Muscle of leg (tissue), 11 donors: ENCODE data around the gene MAP3K5. TPM values are rescaled to one million over a fixed set of nuclear protein-coding genes. Genes with fewer than 3 reads are reported as not detected.
A peak's percentile ranks its signal among the peaks of the same experiment; 100 is the strongest.

Experiments
- DNase-seq: peaks from one replicate; pipeline ENCODE4 v3.0.0; 2013
- H3K27ac ChIP-seq: one replicate; pipeline ENCODE4 v1.5.1; 2013; ENCODE audit warnings: mild to moderate bottlenecking, low read length, control low read depth
- H3K27me3 ChIP-seq: one replicate; pipeline ENCODE4 v1.6.1; 2013; ENCODE audit warnings: low read length; ENCODE audit not compliant: control insufficient read depth, insufficient read depth
- H3K36me3 ChIP-seq: one replicate; pipeline ENCODE4 v1.6.1; 2013; ENCODE audit warnings: low read length; ENCODE audit not compliant: control insufficient read depth, insufficient read depth
- H3K4me1 ChIP-seq: one replicate; pipeline ENCODE4 v1.6.1; 2013; ENCODE audit warnings: low read length; ENCODE audit not compliant: control insufficient read depth, insufficient read depth
- H3K4me3 ChIP-seq: one replicate; pipeline ENCODE4 v1.5.1; 2013; ENCODE audit warnings: low read length, control low read depth
- H3K9me3 ChIP-seq: replicated peaks from 2 replicates; pipeline ENCODE4 v1.6.1; 2013; ENCODE audit warnings: low read depth, low read length; ENCODE audit not compliant: control insufficient read depth
- WGBS: methylation state at CpG from one replicate; pipeline ENCODE4 v1.1.5; 2013; ENCODE audit warnings: missing lambda C conversion rate; ENCODE audit not compliant: insufficient coverage; 5-methylcytosine and 5-hydroxymethylcytosine counted together
- polyA plus RNA-seq, 8 donors: library from polyadenylated mRNA; unstranded; fragments of 120-200 nt; gene quantifications; one replicate each; pipeline versions ENCODE4 v1.2.1 to v1.2.3, GENCODE V29; 2013; ENCODE audit warnings: inconsistent platforms in 1 of 8, low replicate concordance in 1 of 8; ENCODE audit not compliant: insufficient read length in 8 of 8, insufficient read depth in 1 of 8
- total RNA-seq: library from RNA; stranded (reverse); fragments of 120-200 nt; gene quantifications from one replicate; pipeline ENCODE4 v1.2.4, GENCODE V29; 2013

The MAP3K5 gene
- total and polyA plus RNA-seq, 9 donors = 1.6 to 3.3 (median 2.1) TPM

GRCh38 chr6:136750696-136751521 lies 41.4 kb downstream of the MAP3K5 start:
- peak overlapping the region; percentile 48 for H3K27ac ChIP-seq

GRCh38 chr6:136749359-136749997 lies 42.8 kb downstream of the MAP3K5 start:
- no peaks in the 10 kb centered on the region for H3K36me3 ChIP-seq
- H3K4me3 ChIP-seq = no peak overlapping the region
- H3K9me3 ChIP-seq = no peaks in the 10 kb centered on the region
- no peaks in the 10 kb centered on the region for H3K27me3 ChIP-seq
- no peak overlapping the region for H3K27ac ChIP-seq
- no peak for DNase-seq
- 89% methylated on average over 10 of the region's 13 CpGs for WGBS
- peaks cover 8% of the 10 kb centered on the region for H3K4me1 ChIP-seq

More at GRCh38 chr6:136750696-136751521, 41.4 kb downstream of the MAP3K5 start:
- DNase-seq = peak; percentile 21
- Histone ChIP-seq H3K4me1 (peaks cover 8% of the 10 kb centered on the region), H3K9me3 (no peaks in the 10 kb centered on the region), H3K27me3 (no peaks in the 10 kb centered on the region), H3K36me3 (no peaks in the 10 kb centered on the region), H3K4me3 (no peak overlapping the region)
- 29% methylated on average over 3 of the region's 4 CpGs for WGBS

GRCh38 chr6:136747507-136747906 lies 44.8 kb downstream of the MAP3K5 start:
- no peaks in the 10 kb centered on the region for H3K36me3 ChIP-seq
- H3K9me3 ChIP-seq = no peaks in the 10 kb centered on the region
- peaks cover 5% of the 10 kb centered on the region for H3K4me1 ChIP-seq
- H3K27me3 ChIP-seq = no peaks in the 10 kb centered on the region
- no peak overlapping the region for H3K27ac ChIP-seq
- no peak for DNase-seq
- no peak overlapping the region for H3K4me3 ChIP-seq
- no CpG with 5 or more reads among the region's 1 CpG for WGBS

DNA sequence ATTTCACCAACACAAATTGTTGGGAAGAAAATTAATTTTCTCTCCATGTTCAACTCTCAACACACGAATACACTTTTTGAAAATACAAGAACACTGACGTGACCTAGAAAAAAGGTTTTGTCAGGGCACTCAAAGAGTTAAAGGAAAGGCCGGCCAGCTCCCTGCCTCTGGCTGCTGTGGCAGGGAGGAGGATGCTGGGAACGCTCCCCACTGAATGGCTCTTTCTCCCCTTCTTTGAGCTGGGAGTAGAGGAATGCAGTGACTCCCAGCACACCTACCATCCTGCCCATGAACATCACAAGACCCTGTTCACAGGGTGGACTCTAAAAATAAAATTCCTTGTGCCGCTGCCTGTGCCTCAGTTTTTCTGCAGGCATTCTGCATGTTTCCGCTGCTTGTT lies 47.0 kb downstream of the MAP3K5 start:
- no peaks in the 10 kb centered on the region for H3K4me1 ChIP-seq
- H3K9me3 ChIP-seq = no peaks in the 10 kb centered on the region
- H3K27ac ChIP-seq = no peak overlapping the region
- WGBS = 50% methylated on average over 1 of the region's 6 CpGs
- H3K4me3 ChIP-seq = no peak overlapping the region
- H3K36me3 ChIP-seq = no peaks in the 10 kb centered on the region
- DNase-seq = no peak
- no peaks in the 10 kb centered on the region for H3K27me3 ChIP-seq

DNA sequence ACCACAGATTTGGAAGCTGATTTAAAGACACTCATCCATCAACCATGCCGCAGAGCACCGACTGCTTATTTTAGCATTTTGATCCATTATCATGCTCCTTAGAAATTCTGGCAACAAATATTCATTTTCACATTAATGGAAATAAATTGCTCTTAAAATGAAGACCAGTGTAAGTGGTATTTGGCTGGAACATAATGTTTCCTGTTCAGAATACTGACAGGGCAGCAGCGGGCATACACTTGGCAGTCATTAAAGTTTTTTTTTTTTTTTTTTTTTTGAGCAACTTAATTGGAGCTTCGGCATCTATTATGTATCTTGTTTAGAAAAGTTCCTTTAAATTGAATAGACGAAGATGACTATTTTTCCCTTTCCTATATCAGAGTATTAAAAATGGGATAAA lies 47.4 kb downstream of the MAP3K5 start:
- WGBS = no CpG with 5 or more reads among the region's 5 CpGs

GRCh38 chr6:136742125-136742524 lies 50.2 kb downstream of the MAP3K5 start:
- H3K27ac ChIP-seq = no peak overlapping the region
- no CpG with 5 or more reads among the region's 2 CpGs for whole genome bisulfite sequencing
- peaks cover 9% of the 10 kb centered on the region for H3K4me1 ChIP-seq

More for the DNA sequence above, 47.4 kb downstream of the MAP3K5 start:
- H3K4me1 ChIP-seq = no peaks in the 10 kb centered on the region
- H3K27me3 ChIP-seq = no peaks in the 10 kb centered on the region
- no peaks in the 10 kb centered on the region for H3K9me3 ChIP-seq
- no peak overlapping the region for H3K4me3 ChIP-seq
- no peak overlapping the region for H3K27ac ChIP-seq
- no peaks in the 10 kb centered on the region for H3K36me3 ChIP-seq
- no peak for DNase-seq

GRCh38 chr6:136740050-136740974 lies 52.0 kb downstream of the MAP3K5 start:
- no peak overlapping the region for H3K27ac ChIP-seq
- peaks cover 9% of the 10 kb centered on the region for H3K4me1 ChIP-seq
- WGBS = 20% methylated on average over 1 of the region's 10 CpGs

More at GRCh38 chr6:136742125-136742524, 50.2 kb downstream of the MAP3K5 start:
- Histone ChIP-seq H3K27me3 (no peaks in the 10 kb centered on the region), H3K4me3 (no peak overlapping the region), H3K9me3 (no peaks in the 10 kb centered on the region), H3K36me3 (no peaks in the 10 kb centered on the region)
- no peak for DNase-seq

DNA sequence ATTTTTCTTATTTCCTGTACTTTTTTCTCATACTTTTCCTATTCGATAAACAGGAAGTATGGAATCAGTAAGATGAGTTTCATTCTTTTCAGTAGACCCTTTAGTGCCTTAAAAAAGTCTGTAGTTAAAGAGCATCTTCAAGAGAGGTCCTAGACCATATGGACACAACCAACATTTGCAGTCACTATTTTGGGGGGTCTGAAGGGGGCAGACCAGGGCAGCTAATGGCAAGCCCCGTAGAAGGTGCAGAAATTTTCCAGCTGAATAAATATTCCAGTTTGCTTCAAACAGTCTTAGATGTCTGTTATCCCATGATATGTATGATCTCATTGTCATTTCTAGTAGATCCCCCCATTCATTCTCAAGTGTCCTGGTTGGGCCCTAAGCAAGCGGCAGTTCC lies 52.8 kb downstream of the MAP3K5 start:
- peaks cover 9% of the 10 kb centered on the region for H3K4me1 ChIP-seq
- no peak overlapping the region for H3K4me3 ChIP-seq
- no peak for DNase-seq
- 86% methylated on average over 1 of the region's 3 CpGs for WGBS
- no peaks in the 10 kb centered on the region for H3K9me3 ChIP-seq
- H3K27me3 ChIP-seq = no peaks in the 10 kb centered on the region
- H3K36me3 ChIP-seq = no peaks in the 10 kb centered on the region
- no peak overlapping the region for H3K27ac ChIP-seq

More at GRCh38 chr6:136740050-136740974, 52.0 kb downstream of the MAP3K5 start:
- no peaks in the 10 kb centered on the region for H3K27me3 ChIP-seq
- H3K9me3 ChIP-seq = no peaks in the 10 kb centered on the region
- H3K4me3 ChIP-seq = no peak overlapping the region
- H3K36me3 ChIP-seq = no peaks in the 10 kb centered on the region
- DNase-seq = no peak

- H3K9me3 ChIP-seq = no peaks in the 10 kb centered on the region
- H3K4me1 ChIP-seq = peaks cover 9% of the 10 kb centered on the region
- H3K4me3 ChIP-seq = no peak overlapping the region
- H3K27me3 ChIP-seq = no peaks in the 10 kb centered on the region
- no peak for DNase-seq
- H3K27ac ChIP-seq = no peak overlapping the region
- no peaks in the 10 kb centered on the region for H3K36me3 ChIP-seq
- 87% methylated on average over 3 of the region's 4 CpGs for WGBS
These were observed 53.2 kb downstream of the MAP3K5 start for GRCh38 chr6:136739071-136739470.

- H3K27ac ChIP-seq = peak overlapping the region; percentile 3
These were observed 53.6 kb downstream of the MAP3K5 start for GRCh38 chr6:136738692-136739057.

More at GRCh38 chr6:136738692-136739057, 53.6 kb downstream of the MAP3K5 start:
- Histone ChIP-seq H3K36me3 (no peaks in the 10 kb centered on the region), H3K4me3 (no peak overlapping the region), H3K27me3 (no peaks in the 10 kb centered on the region), H3K9me3 (no peaks in the 10 kb centered on the region), H3K4me1 (peaks cover 9% of the 10 kb centered on the region)
- DNase-seq = no peak
- WGBS = 70% methylated on average over 3 of the region's 6 CpGs
